ENCODE data around the gene TFIP11. TPM values are rescaled to one million over a fixed set of nuclear protein-coding genes. Genes with fewer than 3 reads are reported as not detected.

Gene TFIP11
- total and polyA plus RNA-seq, 10 of the 15 experiments (the other 5 are each of a cell fraction or from before 2014, with no cell fraction given) = 14.2 to 43.3 (median 31.9) TPM

GRCh38 chr22:26447584-26448329, 64.5 kb downstream of the TFIP11 start:
- FAIRE-seq (no peak), ATAC-seq (no peak), DNase-seq (ENCODE audit: low read depth, low spot score) (no peak)
- in situ Hi-C loops (cut with MboI) = no loop called here
- ChIA-PET CTCF (interaction anchor here (0.8 to 1.1 kb wide), 2 partner anchors 16 to 17 kb away, joined by 3 to 4 read pairs; no protein-coding TSS in a partner anchor), SMC1A (ENCODE audit: uncharacterized antibody, unreplicated experiment) (no interaction called here), RAD21 (ENCODE audit: unreplicated experiment) (no interaction called here), POLR2A (no interaction called here)
- no peaks in the 10 kb centered on the region for H3K27me3 ChIP-seq (replicated peaks in 1 of 2; ENCODE audit: control insufficient read depth in 2 of 2, insufficient read depth in 2 of 2, low read length in 1 of 2)
- 73% methylated on average over 15 of the region's 15 CpGs for WGBS (ENCODE audit: insufficient coverage, insufficient replicate concordance, low lambda C conversion rate, missing lambda C conversion rate)
- no peak overlapping the region for H2AFZ ChIP-seq (ENCODE audit: control insufficient read depth, low read depth, low read length)
- peaks cover 6 to 17% of the 10 kb centered on the region in 2 experiments for H3K36me3 ChIP-seq (ENCODE audit: control insufficient read depth in 2 of 2, insufficient read depth in 2 of 2, low read length in 1 of 2)
- H3K9me3 ChIP-seq (replicated peaks; ENCODE audit: control insufficient read depth, insufficient read depth, low read length) = no peaks in the 10 kb centered on the region
- H3K4me1 ChIP-seq (ENCODE audit: control insufficient read depth, insufficient read depth, low read length) = no peaks in the 10 kb centered on the region
- 0 out of 2 replicates have a peak, but pooled peaks cover 3% of the 10 kb centered on the region for H4K20me1 ChIP-seq (ENCODE audit: control insufficient read depth, insufficient read depth)
- H3K9ac ChIP-seq (ENCODE audit: control insufficient read depth, insufficient read depth, low read length) = no peak overlapping the region
- H3K4me2 ChIP-seq (ENCODE audit: control insufficient read depth, insufficient read depth) = no peak overlapping the region
- no TSS peak for BruUV-seq (replicated peaks)
- TF ChIP-seq RELA (IDR thresholded peaks at IDR 0.05; ENCODE audit: borderline replicate concordance, partially characterized antibody) (no peak), POLR2A (IDR thresholded peaks at IDR 0.05; ENCODE audit: low read depth, low read length) (peak; percentile 37; the same call in 1 of the 2 replicates), NR2F1 (conservative IDR thresholded peaks at IDR 0.05) (no peak), BHLHE40 (IDR thresholded peaks at IDR 0.05; ENCODE audit: borderline replicate concordance in 1 of 2, low read depth in 2 of 2, low read length in 1 of 2) (no peak), FOXM1 (IDR thresholded peaks at IDR 0.05; ENCODE audit: low read depth, low read length) (no peak)
- H3K79me2 ChIP-seq (ENCODE audit: control insufficient read depth, insufficient read depth, low read length) = no peaks in the 10 kb centered on the region; the same call in 1 of the 2 replicates
- intact Hi-C loops (cut with micrococcal nuclease; ENCODE audit: unreplicated experiment) = no loop called here
- H3K27ac ChIP-seq (ENCODE audit: control insufficient read depth, insufficient read depth) = no peak overlapping the region
- H3K4me3 ChIP-seq = no peak overlapping the region

GRCh38 chr22:26446808-26447515, 65.3 kb downstream of the TFIP11 start:
- BruUV-seq (replicated peaks) = no TSS peak
- intact Hi-C loops (cut with micrococcal nuclease; ENCODE audit: unreplicated experiment) = no loop called here
- ChIA-PET CTCF (interaction anchor here (1.1 kb wide), 1 partner anchor 16 kb away, joined by 4 read pairs; no protein-coding TSS in a partner anchor), POLR2A (no interaction called here), SMC1A (ENCODE audit: uncharacterized antibody, unreplicated experiment) (no interaction called here), RAD21 (ENCODE audit: unreplicated experiment) (no interaction called here)
- Histone ChIP-seq H3K4me3 (no peak overlapping the region), H3K9ac (ENCODE audit: control insufficient read depth, insufficient read depth, low read length) (no peak overlapping the region), H3K4me1 (ENCODE audit: control insufficient read depth, insufficient read depth, low read length) (no peaks in the 10 kb centered on the region), H3K4me2 (ENCODE audit: control insufficient read depth, insufficient read depth) (no peak overlapping the region), H3K27me3 (replicated peaks in 1 of 2; ENCODE audit: control insufficient read depth in 2 of 2, insufficient read depth in 2 of 2, low read length in 1 of 2) (no peaks in the 10 kb centered on the region), H3K36me3 (ENCODE audit: control insufficient read depth in 2 of 2, insufficient read depth in 2 of 2, low read length in 1 of 2) (peaks cover 6 to 16% of the 10 kb centered on the region in 2 experiments; a peak in 3 of 4 replicates), H3K79me2 (ENCODE audit: control insufficient read depth, insufficient read depth, low read length) (no peaks in the 10 kb centered on the region; the same call in 1 of the 2 replicates), H3K27ac (ENCODE audit: control insufficient read depth, insufficient read depth) (no peak overlapping the region), H2AFZ (ENCODE audit: control insufficient read depth, low read depth, low read length) (no peak overlapping the region), H4K20me1 (ENCODE audit: control insufficient read depth, insufficient read depth) (no peaks in the 10 kb centered on the region), H3K9me3 (replicated peaks; ENCODE audit: control insufficient read depth, insufficient read depth, low read length) (no peaks in the 10 kb centered on the region)
- DNase-seq (ENCODE audit: low read depth, low spot score) (no peak), ATAC-seq (no peak), FAIRE-seq (no peak)
- in situ Hi-C loops (cut with MboI) = no loop called here
- 86% methylated on average over 17 of the region's 17 CpGs for WGBS (ENCODE audit: insufficient coverage, insufficient replicate concordance, low lambda C conversion rate, missing lambda C conversion rate)
- no peak for TF ChIP-seq POU2F2 (IDR thresholded peaks at IDR 0.05; ENCODE audit: borderline replicate concordance, low read depth, low read length)
- no peak for TF ChIP-seq CEBPB (IDR thresholded peaks at IDR 0.05; ENCODE audit: borderline replicate concordance in 1 of 2, low read depth in 2 of 2, low read length in 2 of 2)
- TF ChIP-seq RFX5 (IDR thresholded peaks at IDR 0.05; ENCODE audit: low read depth, low read length) = no peak
- no peak for TF ChIP-seq ZBTB40 (IDR thresholded peaks at IDR 0.05; ENCODE audit: borderline replicate concordance)
- TF ChIP-seq PML (IDR thresholded peaks at IDR 0.05; ENCODE audit: low read length) = no peak

All from GM12878 (cell line).